ENCODE data around the gene SMIM43.

Gene SMIM43

GRCh38 chr4:121800638-121800960 is 35.6 kb upstream of the SMIM43 start:
- CTCF ChIA-PET, result interaction anchor here (0.6 to 0.7 kb wide), 2 partner anchors 13 to 44 kb away, joined by 3 read pairs; no protein-coding TSS in a partner anchor
- POLR2A ChIA-PET, result no interaction called here
- TF ChIP-seq CTCF (IDR thresholded peaks at IDR 0.05; ENCODE audit: control extremely low read depth, extremely low read depth, low read depth, missing control alignments), result no peak

GRCh38 chr4:121799867-121800501 is 35.0 kb upstream of the SMIM43 start:
- TF ChIP-seq CTCF (IDR thresholded peaks at IDR 0.05; ENCODE audit: control extremely low read depth, extremely low read depth, low read depth, missing control alignments), result no peak
- ChIA-PET POLR2A (no interaction called here), CTCF (interaction anchor here (0.7 to 1.3 kb wide), 3 partner anchors 10 to 25 kb away, joined by 3 read pairs; no protein-coding TSS in a partner anchor)
- no peak for DNase-seq (ENCODE audit: extremely low spot score)

More at GRCh38 chr4:121800638-121800960, 35.6 kb upstream of the SMIM43 start:
- DNase-seq (ENCODE audit: extremely low spot score), result no peak

GRCh38 chr4:121799208-121799823 is 34.4 kb upstream of the SMIM43 start:
- no peak for TF ChIP-seq CTCF (IDR thresholded peaks at IDR 0.05; ENCODE audit: control extremely low read depth, extremely low read depth, low read depth, missing control alignments)
- POLR2A ChIA-PET, result no interaction called here
- DNase-seq (ENCODE audit: extremely low spot score), result peak; percentile 17
- CTCF ChIA-PET, result interaction anchor here (0.7 to 1.3 kb wide), 3 partner anchors 11 to 24 kb away, joined by 3 read pairs; no protein-coding TSS in a partner anchor

GRCh38 chr4:121796283-121796682 is 31.3 kb upstream of the SMIM43 start:
- no peak for TF ChIP-seq CTCF (IDR thresholded peaks at IDR 0.05; ENCODE audit: control extremely low read depth, extremely low read depth, low read depth, missing control alignments)
- DNase-seq (ENCODE audit: extremely low spot score), result no peak
- ChIA-PET POLR2A (no interaction called here), CTCF (interaction anchor here (1.4 to 1.5 kb wide), 2 partner anchors 10 to 18 kb away, joined by 3 to 4 read pairs; no protein-coding TSS in a partner anchor)

- no peak for DNase-seq (ENCODE audit: extremely low spot score)
- ChIA-PET CTCF (interaction anchor here (0.7 kb wide), 1 partner anchor 9 kb away, joined by 3 read pairs; no protein-coding TSS in a partner anchor), POLR2A (interaction anchor here (0.6 kb wide), 1 partner anchor 18 kb away, joined by 3 read pairs; no protein-coding TSS in a partner anchor)
- no peak for TF ChIP-seq CTCF (IDR thresholded peaks at IDR 0.05; ENCODE audit: control extremely low read depth, extremely low read depth, low read depth, missing control alignments)
Observed at GRCh38 chr4:121794505-121795188, 29.7 kb upstream of the SMIM43 start.

GRCh38 chr4:121792966-121793365 is 28.0 kb upstream of the SMIM43 start:
- TF ChIP-seq CTCF (IDR thresholded peaks at IDR 0.05; ENCODE audit: control extremely low read depth, extremely low read depth, low read depth, missing control alignments), result no peak
- no peak for DNase-seq (ENCODE audit: extremely low spot score)
- CTCF ChIA-PET, result no interaction called here
- POLR2A ChIA-PET, result no interaction called here
